Measurements from ENCODE around the gene PTBP1.
"Not testable (repeated sequence)": the region's sequence is repeated elsewhere in the genome, so short reads cannot be mapped to it uniquely, and the experiment has no call there.

Gene PTBP1

GRCh38 chr19:831407-832369 is 34.4 kb downstream of the PTBP1 start:
- DNase-seq = no peak

GRCh38 chr19:834216-834615 is 37.0 kb downstream of the PTBP1 start:
- DNase-seq = no peak

GRCh38 chr19:835210-835810 is 38.1 kb downstream of the PTBP1 start:
- DNase-seq = no peak

- peak; percentile 76 to 86 (median 82) for DNase-seq
Observed at GRCh38 chr19:840519-841206, 43.4 kb downstream of the PTBP1 start, which contains the start of gene PRTN3. PRTN3 (plus strand) TSS chr19:840999; CDS start chr19:841009, 10 bp downstream.

GRCh38 chr19:842802-843179 is 45.5 kb downstream of the PTBP1 start:
- not testable (repeated sequence) for DNase-seq

- peak; percentile 43 to 79 (median 55) for DNase-seq
Observed at GRCh38 chr19:843180-843835, 46.1 kb downstream of the PTBP1 start.

- DNase-seq = no peak
Observed at GRCh38 chr19:843836-844545, 46.7 kb downstream of the PTBP1 start.

- DNase-seq = no peak
Observed at GRCh38 chr19:844546-844971, 47.3 kb downstream of the PTBP1 start.

- DNase-seq = no peak
Observed at GRCh38 chr19:845707-846521, 48.7 kb downstream of the PTBP1 start.

- no peak for DNase-seq
Observed at GRCh38 chr19:848386-848921, 51.2 kb downstream of the PTBP1 start.

- DNase-seq = not testable (repeated sequence)
Observed at GRCh38 chr19:849195-849594, 51.9 kb downstream of the PTBP1 start.

GRCh38 chr19:850221-850978 is 53.1 kb downstream of the PTBP1 start:
- peak; percentile 75 to 88 (median 80) for DNase-seq

- no peak for DNase-seq
Observed at GRCh38 chr19:850979-851335, 53.7 kb downstream of the PTBP1 start.

- DNase-seq = peak in 1 of 4 experiments; percentile 47
Observed at GRCh38 chr19:852136-853013, 55.1 kb downstream of the PTBP1 start, which contains the start of gene ELANE. ELANE (plus strand) TSS chr19:852303; CDS start chr19:852329, 26 bp downstream.

GRCh38 chr19:853014-853585 is 55.8 kb downstream of the PTBP1 start:
- DNase-seq = no peak

- not testable (repeated sequence) for DNase-seq
Observed at GRCh38 chr19:853614-854220, 56.5 kb downstream of the PTBP1 start.

- no peak for DNase-seq
Observed at GRCh38 chr19:854549-854948, 57.3 kb downstream of the PTBP1 start.

- DNase-seq = no peak
Observed at GRCh38 chr19:855142-855541, 57.9 kb downstream of the PTBP1 start.

Measured in suppressor macrophage (primary cell).